Measurements from ENCODE around the gene UBL5.
A peak's percentile ranks its signal among the peaks of the same experiment; 100 is the strongest.
"Not testable (repeated sequence)": the region's sequence is repeated elsewhere in the genome, so short reads cannot be mapped to it uniquely, and the experiment has no call there.

The UBL5 gene

DNA sequence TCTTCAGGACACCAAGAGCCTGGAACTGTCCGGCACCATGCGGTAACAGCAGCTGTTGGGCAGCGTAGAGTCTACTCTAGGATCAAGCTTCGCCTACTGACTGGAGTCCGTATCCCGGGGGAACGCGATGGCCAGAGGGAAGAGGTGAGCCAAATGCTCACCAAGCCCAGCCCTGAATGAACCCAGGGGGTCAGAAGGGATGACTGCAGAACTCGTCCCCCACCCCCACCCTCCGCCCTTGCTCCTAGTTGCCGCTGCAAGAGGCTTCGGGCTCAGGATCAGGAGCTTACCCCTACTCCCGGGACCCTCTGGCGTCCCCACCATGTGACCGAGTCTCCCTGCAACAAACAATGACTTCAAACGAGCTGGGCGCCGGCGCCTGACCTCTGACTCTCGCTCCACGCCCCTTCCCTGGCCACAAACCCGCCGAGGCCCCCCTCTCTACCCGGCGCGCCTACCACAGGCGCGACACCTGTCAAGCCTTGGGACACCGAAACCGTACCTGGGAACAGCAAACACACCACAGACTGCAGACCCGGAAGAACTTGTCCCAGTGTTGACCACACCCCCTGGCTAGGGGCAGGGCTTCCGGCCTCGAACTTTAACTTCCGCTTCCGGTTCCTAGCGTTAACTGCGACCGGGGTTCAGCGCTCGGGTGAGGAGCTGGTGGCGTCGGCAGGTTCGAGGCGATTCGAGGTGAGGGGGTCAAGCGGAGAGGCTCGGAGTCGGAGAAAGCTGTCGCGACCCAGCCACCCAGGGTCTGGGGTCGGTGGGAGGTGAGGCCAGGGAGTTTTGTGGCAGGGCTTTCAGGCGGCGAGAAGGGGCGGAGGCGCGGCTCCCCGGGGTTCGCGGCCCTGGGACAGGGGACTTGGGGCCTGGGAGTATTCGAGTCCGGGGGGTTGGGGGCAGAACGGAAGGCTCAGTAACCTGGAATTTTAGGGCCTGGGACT is at the start of gene UBL5:
TSS of gene UBL5 (plus strand) at position 630 of the 950 bp plus-strand sequence. CDS start 420 bp downstream, outside the sequence.
- DNase-seq, result peak; percentile 98

DNA sequence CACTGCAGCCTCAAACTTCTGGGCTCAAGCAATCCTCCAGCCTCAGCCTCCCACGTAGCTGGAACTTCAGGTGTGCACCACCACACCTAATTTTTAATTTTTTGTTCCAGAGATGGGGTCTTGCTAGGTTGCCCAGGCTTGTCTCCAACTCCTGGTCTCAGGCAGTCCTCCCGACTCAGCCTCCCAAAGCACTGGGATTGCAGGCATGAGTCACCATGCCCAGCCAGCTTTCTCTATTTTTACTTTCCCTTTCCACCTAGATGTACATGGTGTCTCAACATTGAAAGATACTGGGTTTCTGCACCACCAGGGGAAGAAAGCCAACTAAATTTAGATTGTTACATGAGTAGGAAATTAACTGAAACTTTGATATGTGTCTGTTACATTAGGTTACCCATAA is 45.4 kb upstream of the UBL5 start:
- peak; percentile 71 for DNase-seq

DNA sequence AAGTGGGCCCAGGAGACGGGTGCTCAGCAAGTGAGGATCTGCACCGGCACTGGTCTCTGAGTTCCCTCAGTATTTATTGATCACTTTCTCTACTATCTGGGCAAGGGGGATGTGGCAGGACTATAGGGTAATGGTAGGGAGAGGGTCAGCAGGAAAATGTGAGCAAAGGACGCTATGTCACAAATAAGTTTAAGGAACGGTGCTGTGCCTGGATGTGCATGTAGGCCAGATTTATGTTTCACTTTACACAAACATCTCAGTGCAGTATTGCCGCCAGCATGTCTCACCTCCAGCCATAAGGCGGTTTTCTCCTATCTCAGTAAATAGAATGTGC is 43.6 kb upstream of the UBL5 start:
- not testable (repeated sequence) for DNase-seq

DNA sequence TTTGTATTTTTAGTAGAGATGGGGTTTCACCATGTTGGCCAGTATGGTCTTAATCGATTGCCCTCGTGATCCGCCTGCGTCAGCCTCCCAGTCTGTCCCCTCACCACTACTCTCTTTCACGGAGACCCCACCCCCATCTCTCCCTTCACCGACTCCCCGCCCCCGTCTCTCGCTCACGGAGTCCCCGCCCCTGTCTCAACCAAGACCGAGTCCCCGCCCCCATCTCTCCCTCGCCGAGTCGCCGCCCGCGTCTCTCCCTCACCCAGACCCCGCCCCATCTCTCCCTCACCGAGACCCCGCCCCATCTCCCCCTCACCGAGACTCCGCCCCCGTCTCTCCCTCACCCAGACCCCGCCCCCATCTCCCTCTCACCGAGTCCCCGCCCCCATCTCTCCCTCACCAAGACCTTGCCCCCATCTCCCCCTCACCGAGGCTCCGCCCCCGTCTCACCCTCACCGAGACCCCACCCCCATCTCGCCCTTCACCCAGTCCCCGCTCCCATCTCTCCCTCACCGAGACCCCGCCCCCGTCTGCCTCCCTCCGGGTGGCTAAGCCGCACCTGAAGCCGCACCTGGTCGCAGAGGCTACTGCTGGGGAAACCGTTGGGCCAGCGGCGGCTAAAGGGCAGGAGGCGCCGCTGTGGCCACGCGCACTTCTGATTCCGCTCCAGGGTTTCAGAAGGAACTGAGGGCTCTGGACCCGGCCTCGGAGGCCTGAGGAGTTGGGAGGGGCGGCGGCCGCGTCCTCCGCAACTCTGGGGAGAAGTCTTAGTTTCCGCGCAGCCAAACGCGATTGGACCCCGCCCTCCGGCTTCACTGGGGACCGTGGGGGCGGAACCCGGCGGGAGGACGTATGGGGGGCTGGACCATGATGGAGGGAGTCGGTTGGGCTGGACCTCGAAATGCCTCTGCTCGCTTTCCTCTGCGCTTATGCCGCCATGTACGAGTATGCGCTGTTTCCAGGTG is 42.1 kb upstream of the UBL5 start:
- peak; percentile 99 for DNase-seq

DNA sequence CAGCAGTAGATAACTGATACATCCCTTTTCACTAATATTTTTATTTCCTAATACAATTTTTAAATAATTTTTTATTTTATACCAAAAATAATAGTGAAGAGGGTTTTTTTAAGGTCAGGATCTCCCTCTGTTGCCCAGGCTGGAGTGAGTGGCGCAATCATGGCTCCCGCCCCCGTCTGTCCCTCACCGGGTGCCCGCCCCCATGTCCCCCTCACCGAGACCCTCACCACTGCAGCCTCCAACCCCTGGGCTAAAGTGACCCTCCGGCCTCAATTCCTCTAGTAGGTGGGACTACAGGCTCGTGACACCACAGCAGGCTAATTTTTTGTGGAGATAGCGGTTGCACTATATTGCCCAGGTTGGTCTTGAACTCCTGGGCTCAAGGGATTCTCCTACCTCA is 41.4 kb upstream of the UBL5 start:
- no peak for DNase-seq

DNA sequence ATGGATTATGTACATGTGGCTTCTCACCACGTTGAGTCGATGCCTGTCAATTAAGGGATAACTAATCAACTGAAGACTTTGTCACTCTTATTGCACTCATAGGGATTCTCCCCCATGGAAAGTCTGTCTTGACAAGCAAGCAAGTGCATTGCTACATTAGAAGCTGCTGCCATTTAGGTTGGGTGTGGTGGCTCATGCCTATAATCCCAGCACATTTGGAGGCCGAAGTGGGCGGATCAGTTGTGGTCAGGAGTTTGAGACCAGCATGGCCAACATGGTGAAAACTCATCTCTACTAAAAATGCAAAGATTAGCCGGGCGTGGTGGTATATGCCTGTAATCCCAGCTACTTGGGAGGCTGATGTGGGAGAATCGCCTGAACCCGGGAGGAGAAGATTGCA is 40.9 kb upstream of the UBL5 start:
- DNase-seq, result no peak

DNA sequence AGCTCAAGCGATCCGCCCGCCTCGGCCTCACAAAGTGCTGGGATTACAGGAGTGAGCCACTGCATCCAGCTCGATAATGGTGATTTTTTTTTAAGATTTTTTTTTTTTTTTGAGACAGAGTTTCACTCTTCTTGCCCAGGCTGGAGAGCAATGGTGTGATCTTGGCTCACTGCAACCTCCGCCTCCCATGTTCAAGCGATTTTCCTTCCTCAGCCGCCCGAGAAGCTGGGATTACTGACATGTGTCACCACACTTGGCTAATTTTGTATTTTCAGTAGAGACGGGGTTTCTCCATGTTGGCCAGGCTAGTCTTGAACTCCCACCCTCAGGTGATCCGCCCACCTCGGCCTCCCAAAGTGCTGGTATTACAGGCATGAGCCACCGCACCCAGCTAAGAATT is 39.1 kb upstream of the UBL5 start:
- DNase-seq, result not testable (repeated sequence)

DNA sequence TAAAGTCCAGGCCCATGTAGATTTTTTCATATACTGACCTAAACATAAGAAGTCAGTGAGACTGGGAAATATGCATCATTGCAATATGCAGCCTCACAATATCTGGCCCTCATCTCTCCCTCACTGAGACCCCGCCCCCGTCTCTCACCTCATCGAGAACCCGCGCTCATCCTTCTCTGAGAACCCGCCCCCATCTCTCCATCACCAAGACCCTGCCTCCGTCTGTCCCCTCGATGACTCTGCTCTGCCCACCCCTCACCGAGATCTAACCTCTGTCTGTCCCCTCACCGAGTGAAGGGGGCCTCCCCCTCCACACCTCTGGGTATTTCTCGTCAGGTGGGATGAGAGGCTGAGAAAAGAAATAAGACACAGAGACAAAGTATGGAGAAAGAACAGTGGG is 38.7 kb upstream of the UBL5 start:
- DNase-seq, result no peak

DNA sequence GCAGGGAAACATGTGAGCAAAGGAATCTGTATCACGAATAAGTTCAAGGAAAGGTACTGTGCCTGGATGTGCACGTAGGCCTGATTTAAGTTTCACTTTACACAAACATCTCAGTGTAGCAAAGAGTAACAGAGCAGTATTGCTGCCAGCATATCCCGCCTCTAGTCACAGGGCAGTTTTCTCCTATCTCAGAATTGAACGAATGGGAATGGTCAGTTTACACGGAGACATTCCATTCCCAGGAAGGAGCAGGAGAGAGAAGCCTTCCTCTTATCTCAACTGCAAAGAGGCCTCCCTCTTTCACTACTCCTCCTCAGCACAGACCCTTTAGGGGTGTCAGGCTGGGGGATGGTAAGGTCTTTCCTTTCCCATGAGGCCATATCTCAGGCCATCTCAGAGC is 38.1 kb upstream of the UBL5 start:
- DNase-seq, result peak; percentile 50

DNA sequence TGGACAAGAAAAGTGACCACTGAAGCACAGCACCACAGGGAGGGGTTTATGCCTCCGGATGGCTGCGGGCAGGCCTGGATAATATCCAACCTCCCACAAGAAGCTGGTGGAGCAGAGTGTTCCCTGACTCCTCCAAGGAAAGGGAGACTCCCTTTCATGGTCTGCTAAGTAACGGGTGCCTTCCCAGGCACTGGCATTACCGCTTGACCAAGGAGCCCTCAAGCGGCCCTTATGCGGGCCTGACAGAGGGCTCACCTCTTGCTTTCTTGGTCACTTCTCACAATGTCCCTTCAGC is 36.7 kb upstream of the UBL5 start:
- not testable (repeated sequence) for DNase-seq

DNA sequence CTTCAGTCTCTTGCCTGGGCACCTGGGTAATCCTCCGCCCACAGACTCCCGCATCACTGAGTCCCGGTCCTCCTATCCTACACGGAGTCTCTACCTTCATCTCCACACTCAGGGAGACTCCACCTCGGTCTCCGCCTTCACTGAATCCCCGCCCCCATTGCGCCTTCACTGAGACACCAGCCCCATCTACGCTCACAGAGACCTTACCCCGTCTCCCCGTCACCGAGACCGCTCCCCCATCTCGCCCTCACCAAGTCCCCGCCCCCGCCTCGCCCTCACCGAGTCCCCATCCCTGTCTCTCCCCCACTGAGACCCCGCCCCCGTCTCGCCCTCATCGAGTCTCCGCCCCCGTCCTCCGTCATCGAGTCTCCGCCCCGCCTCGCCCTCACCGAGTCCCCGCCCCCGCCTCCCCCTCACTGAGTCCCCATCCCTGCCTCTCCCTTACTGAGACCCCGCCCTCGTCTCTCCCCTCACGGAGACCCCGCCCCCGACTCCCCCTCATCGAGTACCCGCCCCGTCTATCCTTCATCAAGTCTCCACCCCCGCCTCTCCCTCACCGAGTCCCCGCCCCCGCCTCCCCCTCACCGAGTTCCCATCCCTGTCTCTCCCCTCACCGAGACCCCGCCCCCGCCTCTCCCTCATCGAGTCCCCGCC is 36.0 kb upstream of the UBL5 start:
- peak; percentile 99 for DNase-seq

DNA sequence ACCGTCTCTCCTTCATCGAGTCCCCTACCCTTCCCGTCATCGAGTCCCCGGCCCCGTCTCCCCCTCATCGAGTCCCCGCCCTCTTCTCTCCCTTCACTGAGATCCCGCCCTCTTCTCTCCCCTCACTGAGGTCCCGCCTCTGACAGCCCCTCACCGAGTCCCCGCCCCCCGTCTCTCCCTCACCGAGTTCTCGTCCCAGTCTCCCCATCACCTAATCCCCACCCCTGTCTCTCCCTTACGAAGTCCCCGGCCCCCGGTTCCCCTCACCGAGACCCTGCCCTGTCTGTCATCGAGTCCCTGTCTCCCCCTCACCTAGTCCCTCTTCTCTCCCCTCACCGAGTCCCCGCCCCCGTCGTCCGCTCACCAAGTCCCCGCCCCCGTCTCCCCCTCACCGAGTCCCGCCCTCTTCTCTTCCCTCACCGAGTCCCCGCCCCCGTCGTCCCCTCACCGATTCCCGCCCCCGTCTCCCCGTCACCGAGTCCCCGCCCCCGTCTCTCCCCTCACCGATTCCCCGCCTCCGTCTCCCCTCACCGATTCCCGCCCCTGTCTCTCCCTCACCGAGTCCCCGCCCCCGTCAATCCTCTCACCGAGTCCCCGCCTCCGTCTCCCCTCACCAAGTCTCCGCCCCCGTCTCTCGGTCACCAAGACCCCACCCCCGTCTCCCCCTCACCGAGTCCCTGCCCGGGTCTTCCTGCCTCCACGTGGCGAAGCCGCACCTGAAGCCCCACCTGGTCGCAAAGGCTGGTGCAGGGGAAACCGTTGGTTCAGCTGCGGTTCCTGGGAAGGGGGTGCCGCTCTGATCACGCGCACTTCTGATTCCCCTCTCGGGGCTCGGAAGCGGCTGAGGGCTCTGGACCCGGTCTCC is 35.3 kb upstream of the UBL5 start:
- peak; percentile 99 for DNase-seq

DNA sequence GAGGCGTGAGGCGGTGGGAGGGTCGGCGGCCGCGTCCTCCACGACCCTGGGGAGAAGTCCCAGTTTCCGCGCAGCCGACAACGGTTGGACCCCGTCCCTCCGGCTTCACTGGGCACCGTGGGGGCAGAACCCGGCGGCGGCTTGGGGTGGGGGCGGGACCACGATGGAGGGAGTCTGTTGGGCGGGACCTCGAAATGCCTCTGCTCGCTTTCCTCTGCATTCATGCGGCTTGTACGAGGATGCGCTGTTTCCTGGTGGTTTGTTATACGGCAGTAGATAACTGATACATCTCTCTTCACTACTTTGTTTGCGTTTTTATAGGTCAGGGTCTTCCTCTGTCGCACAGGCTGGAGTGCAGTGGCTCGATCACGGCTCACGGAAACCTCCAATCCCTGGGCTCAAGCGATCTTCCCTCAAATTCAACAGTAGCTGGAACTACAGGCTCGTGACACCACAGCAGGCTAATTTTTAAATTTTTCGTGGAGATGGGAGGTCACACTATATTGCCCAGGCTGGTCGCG is 34.6 kb upstream of the UBL5 start:
- peak; percentile 75 for DNase-seq

DNA sequence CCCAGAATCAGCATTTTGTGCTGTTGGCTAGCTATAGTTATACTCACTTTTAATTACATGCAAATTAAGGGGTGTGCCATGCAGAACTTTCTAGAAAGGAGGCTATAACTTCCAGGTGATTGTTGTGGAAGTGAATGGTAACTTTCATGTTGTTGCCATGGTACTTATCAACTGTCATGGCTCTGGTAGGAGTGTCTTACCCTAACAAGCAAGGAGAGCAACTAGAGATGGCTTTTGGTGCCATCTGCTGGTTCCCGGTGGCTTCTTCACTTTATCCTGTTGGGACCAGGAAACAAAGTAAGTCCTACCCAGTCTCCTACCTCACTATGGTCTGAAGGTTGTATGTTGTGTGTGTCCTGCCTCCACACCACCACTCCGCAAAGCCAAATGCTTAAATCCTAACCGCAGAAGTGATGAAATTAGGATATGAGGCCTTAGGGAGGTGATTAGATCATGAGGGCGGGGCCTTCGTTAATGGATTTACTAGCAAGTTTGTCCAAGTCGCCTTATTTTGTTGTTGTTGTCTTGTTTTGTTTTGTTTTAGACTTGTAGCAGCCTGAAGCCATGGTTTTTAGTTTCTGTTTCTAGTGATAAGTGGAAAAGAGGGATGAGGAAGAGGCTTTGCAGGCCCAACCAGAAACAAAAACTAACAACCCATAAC is 31.5 kb upstream of the UBL5 start:
- peak; percentile 98 for DNase-seq

DNA sequence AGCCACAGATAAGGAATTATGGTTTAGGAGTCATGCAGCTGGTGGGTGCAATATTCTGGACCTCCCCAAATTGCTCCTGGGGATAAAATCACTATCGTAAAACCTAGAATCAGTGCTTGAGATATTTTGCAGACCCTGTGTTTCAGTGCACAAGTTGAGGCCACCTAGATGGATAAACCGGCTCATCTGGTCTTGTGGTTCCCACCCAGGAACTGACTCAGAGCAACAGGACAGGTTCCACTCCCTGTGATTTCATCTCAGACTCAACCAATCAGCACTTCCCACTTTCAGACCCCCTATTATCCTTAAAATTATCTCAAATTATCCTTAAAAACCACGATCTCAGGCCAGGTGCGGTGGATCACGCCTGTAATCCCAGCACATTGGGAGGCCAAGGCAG is 29.8 kb upstream of the UBL5 start:
- no peak for DNase-seq

DNA sequence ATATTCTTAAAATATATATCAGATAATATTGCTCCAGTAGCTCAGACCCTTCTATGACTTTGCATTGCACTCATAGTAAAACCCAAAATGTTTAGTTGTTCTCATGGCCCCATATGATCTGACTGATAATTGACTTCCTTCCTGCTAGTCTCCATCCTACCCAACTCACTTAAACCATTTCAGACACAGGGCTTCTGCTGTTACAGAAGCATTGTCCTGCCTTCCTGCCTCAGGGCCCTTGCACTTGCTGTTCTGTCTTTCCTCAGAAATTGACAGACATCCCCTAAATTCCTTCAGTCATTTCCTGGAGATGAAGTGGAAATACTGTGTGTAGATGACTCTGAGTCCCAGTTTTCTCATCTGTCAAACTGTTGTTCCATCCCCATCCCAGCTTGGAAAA is 28.6 kb upstream of the UBL5 start:
- no peak for DNase-seq

DNA sequence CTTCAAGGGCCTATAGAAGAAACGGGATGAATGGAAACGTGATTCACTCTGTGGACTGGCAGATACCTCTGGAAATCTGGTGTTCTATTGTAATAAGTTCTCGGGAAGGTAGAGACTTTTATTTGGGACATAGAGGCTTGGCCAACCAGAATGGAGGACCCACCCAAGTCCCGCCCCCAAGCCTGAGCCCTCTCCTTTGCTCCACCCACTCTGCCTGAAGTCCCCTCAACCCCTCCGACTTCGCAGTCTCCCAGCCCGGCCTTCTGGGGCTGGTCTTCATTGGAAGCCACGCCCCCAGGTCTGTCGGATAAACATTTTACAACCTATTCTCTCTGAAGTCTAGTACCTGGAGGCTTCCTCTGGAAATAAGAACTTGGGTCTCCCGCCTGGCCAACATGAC is 25.7 kb upstream of the UBL5 start:
- DNase-seq, result no peak

DNA sequence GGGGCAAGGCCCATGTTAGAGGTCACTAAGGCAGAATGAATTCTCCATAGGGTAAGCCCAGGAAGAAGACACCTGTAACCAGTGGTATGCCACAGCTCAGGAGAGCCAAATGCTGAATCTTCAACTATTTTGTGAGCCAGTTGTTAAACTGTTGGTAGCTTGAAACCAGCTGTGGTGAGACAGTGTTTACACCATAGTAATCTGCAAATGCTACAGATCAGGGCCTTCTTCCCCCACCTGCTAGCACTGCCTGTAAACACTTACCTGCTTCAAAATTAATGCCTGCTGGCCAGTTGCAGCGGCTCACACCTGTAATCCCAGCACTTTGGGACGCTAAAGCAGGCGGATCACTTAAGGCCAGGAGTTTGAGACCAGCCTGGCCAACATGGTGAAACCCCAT is 20.9 kb upstream of the UBL5 start:
- DNase-seq, result no peak

DNA sequence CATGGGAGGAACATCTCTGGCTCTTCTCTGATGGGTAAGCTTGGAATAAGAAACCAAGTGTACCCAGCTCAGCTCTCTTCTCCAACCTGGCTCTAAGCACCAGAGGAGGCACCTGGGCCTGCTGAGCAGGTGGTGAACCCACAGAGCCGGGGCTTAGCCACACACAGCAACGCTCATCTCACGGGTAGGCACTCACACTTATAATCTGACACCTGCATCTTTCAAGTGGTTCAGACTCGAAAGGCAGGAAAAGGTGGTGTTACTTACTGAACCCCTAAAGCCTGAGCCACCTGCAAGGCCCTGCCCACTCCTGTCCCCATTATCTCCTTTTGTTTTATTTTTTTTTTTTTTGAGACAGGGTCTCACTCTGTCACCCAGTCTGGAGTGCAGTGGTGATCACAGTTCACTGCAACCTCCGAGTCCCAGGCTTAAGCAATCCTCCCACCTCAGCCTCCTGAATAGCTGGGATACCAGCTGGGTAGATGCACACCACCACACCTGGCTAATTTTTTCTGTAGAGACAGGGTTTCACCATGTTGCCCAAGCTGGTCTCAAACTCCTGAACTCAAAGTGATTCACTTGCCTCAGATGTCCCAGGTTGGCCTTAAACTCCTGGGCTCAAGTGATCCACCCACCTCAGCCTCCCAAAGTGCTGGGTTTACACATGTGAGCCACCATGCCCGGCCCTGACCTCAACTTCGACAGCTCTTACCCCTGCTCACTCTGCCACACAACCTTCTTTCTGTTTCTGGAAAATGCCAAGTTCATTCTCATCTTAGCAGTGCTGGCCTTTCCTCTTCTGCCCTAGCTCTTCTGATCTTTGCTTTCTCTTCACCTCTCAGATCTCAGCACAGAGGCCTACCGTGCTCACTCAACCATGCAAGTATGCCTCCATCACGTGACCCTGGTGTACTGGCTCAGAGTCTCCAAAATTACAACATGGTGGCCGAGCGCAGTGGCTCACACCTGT is 18.6 kb upstream of the UBL5 start:
- DNase-seq, result no peak

DNA sequence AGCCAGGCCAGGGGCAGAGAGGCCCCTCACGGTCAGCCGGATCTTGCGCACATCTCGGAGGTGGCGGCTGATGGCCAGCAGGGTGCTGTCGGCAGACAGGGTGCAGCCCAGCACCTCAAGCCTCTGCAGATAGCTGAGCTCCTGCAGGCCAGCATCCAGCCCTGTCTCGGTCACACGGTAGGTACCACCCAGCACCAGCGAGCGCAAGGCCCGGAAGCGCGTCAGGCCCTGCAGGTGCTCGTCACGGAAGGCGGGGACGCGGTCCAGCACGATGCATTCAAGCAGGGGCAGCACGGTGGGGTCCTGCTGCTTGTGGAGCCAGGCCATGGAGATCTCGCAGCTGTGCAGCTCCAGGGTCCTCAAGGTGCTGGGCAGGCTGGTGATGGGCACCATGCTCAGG is 16.6 kb upstream of the UBL5 start:
- DNase-seq, result no peak

Data from OCI-M1 (cell line).